HL-60 (cell line): Measurements from ENCODE around the gene SNU13.
"Not testable (repeated sequence)": the region's sequence is repeated elsewhere in the genome, so short reads cannot be mapped to it uniquely, and the experiment has no call there.

ENCODE experiments used
- DNase-seq, 2 experiments: peaks; one replicate each; pipeline ENCODE4 v3.0.0-alpha.2; 2010 to 2020; ENCODE audit warnings: low read depth in 1 of 2, low spot score in 1 of 2
- H3K27ac ChIP-seq: fragments of 250-450 bp; sonication (Bioruptor Pico); replicated peaks from 2 replicates; pipeline ENCODE4 v1.5.1; 2020; ENCODE audit warnings: mild to moderate bottlenecking, moderate library complexity
- H3K27me3 ChIP-seq: fragments of 250-450 bp; sonication (Bioruptor Pico); 2 replicates; pipeline ENCODE4 v1.5.1; 2021; ENCODE audit warnings: mild to moderate bottlenecking, moderate library complexity; ENCODE audit not compliant: insufficient read depth, poor library complexity, severe bottlenecking
- H3K4me3 ChIP-seq: replicated peaks from 2 replicates; pipeline ENCODE4 v1.5.1; 2011; ENCODE audit warnings: mild to moderate bottlenecking, control low read depth, low read length; ENCODE audit not compliant: insufficient read depth
- GABPA ChIP-seq: IDR thresholded peaks from 2 replicates; pipeline ENCODE4 v1.6.1; 2012; ENCODE audit warnings: low read depth
- POLR2AphosphoS5 ChIP-seq: IDR thresholded peaks from 2 replicates; pipeline ENCODE4 v1.6.1; 2012; ENCODE audit warnings: low read depth
- SPI1 ChIP-seq: IDR thresholded peaks from 2 replicates; pipeline ENCODE4 v1.6.1; 2012; ENCODE audit warnings: low read depth, mild to moderate bottlenecking, borderline replicate concordance
- TF ChIP-seq, protein P1 (sequence below): IDR thresholded peaks from 2 replicates; pipeline ENCODE4 v1.6.1; 2012; ENCODE audit warnings: low read depth; ENCODE audit not compliant: insufficient replicate concordance
- TF ChIP-seq, protein P2 (sequence below): IDR thresholded peaks from one replicate; pipeline ENCODE4 v1.5.1; 2011; ENCODE audit warnings: low read length, control low read depth, inconsistent platforms; ENCODE audit not compliant: insufficient read depth

The SNU13 gene

GRCh38 chr22:41641854-41642253 lies 46.8 kb downstream of the SNU13 start:
- Histone ChIP-seq H3K4me3 (no peak overlapping the region), H3K27ac (no peak overlapping the region), H3K27me3 (no peaks in the 10 kb centered on the region)
- no peak for DNase-seq
- TF ChIP-seq, protein P1, sequence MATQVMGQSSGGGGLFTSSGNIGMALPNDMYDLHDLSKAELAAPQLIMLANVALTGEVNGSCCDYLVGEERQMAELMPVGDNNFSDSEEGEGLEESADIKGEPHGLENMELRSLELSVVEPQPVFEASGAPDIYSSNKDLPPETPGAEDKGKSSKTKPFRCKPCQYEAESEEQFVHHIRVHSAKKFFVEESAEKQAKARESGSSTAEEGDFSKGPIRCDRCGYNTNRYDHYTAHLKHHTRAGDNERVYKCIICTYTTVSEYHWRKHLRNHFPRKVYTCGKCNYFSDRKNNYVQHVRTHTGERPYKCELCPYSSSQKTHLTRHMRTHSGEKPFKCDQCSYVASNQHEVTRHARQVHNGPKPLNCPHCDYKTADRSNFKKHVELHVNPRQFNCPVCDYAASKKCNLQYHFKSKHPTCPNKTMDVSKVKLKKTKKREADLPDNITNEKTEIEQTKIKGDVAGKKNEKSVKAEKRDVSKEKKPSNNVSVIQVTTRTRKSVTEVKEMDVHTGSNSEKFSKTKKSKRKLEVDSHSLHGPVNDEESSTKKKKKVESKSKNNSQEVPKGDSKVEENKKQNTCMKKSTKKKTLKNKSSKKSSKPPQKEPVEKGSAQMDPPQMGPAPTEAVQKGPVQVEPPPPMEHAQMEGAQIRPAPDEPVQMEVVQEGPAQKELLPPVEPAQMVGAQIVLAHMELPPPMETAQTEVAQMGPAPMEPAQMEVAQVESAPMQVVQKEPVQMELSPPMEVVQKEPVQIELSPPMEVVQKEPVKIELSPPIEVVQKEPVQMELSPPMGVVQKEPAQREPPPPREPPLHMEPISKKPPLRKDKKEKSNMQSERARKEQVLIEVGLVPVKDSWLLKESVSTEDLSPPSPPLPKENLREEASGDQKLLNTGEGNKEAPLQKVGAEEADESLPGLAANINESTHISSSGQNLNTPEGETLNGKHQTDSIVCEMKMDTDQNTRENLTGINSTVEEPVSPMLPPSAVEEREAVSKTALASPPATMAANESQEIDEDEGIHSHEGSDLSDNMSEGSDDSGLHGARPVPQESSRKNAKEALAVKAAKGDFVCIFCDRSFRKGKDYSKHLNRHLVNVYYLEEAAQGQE, result no peak
- no peak for TF ChIP-seq SPI1
- TF ChIP-seq, protein P2, sequence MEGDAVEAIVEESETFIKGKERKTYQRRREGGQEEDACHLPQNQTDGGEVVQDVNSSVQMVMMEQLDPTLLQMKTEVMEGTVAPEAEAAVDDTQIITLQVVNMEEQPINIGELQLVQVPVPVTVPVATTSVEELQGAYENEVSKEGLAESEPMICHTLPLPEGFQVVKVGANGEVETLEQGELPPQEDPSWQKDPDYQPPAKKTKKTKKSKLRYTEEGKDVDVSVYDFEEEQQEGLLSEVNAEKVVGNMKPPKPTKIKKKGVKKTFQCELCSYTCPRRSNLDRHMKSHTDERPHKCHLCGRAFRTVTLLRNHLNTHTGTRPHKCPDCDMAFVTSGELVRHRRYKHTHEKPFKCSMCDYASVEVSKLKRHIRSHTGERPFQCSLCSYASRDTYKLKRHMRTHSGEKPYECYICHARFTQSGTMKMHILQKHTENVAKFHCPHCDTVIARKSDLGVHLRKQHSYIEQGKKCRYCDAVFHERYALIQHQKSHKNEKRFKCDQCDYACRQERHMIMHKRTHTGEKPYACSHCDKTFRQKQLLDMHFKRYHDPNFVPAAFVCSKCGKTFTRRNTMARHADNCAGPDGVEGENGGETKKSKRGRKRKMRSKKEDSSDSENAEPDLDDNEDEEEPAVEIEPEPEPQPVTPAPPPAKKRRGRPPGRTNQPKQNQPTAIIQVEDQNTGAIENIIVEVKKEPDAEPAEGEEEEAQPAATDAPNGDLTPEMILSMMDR, result no peak
- no peak for TF ChIP-seq GABPA
- TF ChIP-seq POLR2AphosphoS5, result no peak

GRCh38 chr22:41638748-41639147 lies 49.9 kb downstream of the SNU13 start:
- TF ChIP-seq, protein P1, result no peak
- TF ChIP-seq POLR2AphosphoS5 (no peak), SPI1 (no peak), GABPA (no peak)
- TF ChIP-seq, protein P2, result no peak
- no peak overlapping the region for H3K27ac ChIP-seq
- H3K27me3 ChIP-seq, result no peaks in the 10 kb centered on the region
- no peak for DNase-seq
- no peak overlapping the region for H3K4me3 ChIP-seq

- TF ChIP-seq, protein P2, result no peak
- TF ChIP-seq SPI1 (no peak), GABPA (no peak), POLR2AphosphoS5 (no peak)
- TF ChIP-seq, protein P1, result no peak
- no peak overlapping the region for H3K27ac ChIP-seq
- no peaks in the 10 kb centered on the region for H3K27me3 ChIP-seq
- no peak for DNase-seq
- H3K4me3 ChIP-seq, result no peak overlapping the region
Measured at GRCh38 chr22:41638124-41638523, 50.5 kb downstream of the SNU13 start.

DNA sequence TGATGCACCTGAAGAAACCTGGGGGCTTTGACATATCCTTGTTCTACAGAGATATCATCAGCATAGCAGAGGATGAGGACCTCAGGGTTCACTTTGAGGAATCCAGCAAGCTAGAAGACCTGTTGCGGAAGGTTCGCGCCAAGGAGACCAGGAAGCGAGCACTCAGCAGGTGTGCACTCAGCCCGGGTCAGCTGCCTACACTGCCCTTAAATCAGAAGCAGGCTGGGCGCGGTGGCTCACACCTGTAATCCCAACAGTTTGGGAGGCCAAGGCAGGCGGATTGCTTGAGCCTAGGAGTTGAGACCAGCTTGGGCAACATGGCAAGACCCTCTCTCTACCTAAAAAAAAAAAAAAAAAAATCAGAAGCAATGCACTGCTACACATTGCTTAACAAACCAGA lies 51.0 kb downstream of the SNU13 start:
- not testable (repeated sequence) for H3K4me3 ChIP-seq, H3K27me3 ChIP-seq, H3K27ac ChIP-seq, DNase-seq
